HUES6 (cell line): Measurements from ENCODE around the gene IMPDH1.

Experiments
- H3K27ac ChIP-seq: 2 replicates; pipeline ENCODE4 v1.7.0; 2013; ENCODE audit warnings: low read depth, mild to moderate bottlenecking, low read length, inconsistent platforms
- H3K27me3 ChIP-seq: 2 replicates; pipeline ENCODE4 v1.6.1; 2013; ENCODE audit warnings: low read length; ENCODE audit not compliant: control insufficient read depth, insufficient read depth
- H3K36me3 ChIP-seq: 2 replicates; pipeline ENCODE4 v1.6.1; 2013; ENCODE audit warnings: low read length; ENCODE audit not compliant: control insufficient read depth, insufficient read depth
- H3K4me1 ChIP-seq: 2 replicates; pipeline ENCODE4 v1.6.1; 2013; ENCODE audit warnings: low read length; ENCODE audit not compliant: control insufficient read depth, insufficient read depth
- H3K4me3 ChIP-seq: 2 replicates; pipeline ENCODE4 v1.5.1; 2013; ENCODE audit warnings: low read depth, low read length
- H3K9ac ChIP-seq: one replicate; pipeline ENCODE4 v1.6.1; 2013; ENCODE audit warnings: mild to moderate bottlenecking, low read length
- H3K9me3 ChIP-seq: 2 replicates; pipeline ENCODE4 v1.6.1; 2013; ENCODE audit warnings: low read depth, low read length; ENCODE audit not compliant: control insufficient read depth, insufficient read depth

Gene IMPDH1

DNA sequence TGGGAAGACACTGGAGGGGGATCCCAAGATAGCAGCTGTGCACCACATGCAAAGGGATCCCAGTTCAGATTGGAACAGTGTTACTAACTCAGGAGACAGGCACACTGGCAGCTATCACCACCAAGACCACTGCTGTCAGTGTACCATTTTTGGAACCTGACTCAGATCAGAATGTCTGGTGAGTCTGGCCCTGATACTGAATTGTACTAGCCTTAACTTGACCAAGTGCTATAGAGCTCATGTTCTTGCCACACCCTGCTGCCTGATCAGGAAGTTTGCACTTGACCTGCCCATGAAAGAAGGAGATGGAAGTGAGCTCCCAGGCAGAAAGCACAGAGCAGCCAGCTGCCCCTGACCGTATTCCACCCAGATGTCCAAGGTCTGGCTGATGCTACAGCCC lies 43.5 kb downstream of the IMPDH1 start:
- Histone ChIP-seq H3K4me1 (no peaks in the 10 kb centered on the region), H3K9ac (no peak overlapping the region), H3K9me3 (no peaks in the 10 kb centered on the region), H3K4me3 (no peak overlapping the region), H3K27me3 (peaks cover 64% of the 10 kb centered on the region), H3K36me3 (no peaks in the 10 kb centered on the region), H3K27ac (no peak overlapping the region)

DNA sequence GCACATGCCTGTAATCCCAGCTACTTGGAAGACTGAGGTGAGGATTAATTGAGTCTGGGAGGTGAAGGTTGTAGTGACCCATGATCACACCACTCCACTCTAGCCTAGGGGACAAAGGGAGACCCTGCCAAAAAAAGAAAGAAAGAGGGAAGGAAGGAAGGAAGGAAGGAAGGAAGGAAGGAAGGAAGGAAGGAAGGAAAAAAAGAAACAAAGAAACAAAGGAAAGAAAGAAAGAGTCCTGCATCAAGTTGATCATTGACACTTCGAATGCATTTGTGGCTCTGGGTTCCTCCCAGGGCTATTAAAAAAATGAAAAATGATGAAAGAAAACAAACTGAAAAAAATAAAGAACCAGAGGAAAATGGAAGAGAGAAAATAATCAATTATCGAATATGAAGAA lies 44.4 kb downstream of the IMPDH1 start:
- H3K4me1 ChIP-seq, result 0 out of 2 replicates have a peak, but pooled peaks cover 3% of the 10 kb centered on the region
- no peak overlapping the region for H3K4me3 ChIP-seq
- peaks cover 73% of the 10 kb centered on the region for H3K27me3 ChIP-seq
- H3K9ac ChIP-seq, result no peak overlapping the region
- no peaks in the 10 kb centered on the region for H3K9me3 ChIP-seq
- H3K36me3 ChIP-seq, result no peaks in the 10 kb centered on the region
- H3K27ac ChIP-seq, result no peak overlapping the region

DNA sequence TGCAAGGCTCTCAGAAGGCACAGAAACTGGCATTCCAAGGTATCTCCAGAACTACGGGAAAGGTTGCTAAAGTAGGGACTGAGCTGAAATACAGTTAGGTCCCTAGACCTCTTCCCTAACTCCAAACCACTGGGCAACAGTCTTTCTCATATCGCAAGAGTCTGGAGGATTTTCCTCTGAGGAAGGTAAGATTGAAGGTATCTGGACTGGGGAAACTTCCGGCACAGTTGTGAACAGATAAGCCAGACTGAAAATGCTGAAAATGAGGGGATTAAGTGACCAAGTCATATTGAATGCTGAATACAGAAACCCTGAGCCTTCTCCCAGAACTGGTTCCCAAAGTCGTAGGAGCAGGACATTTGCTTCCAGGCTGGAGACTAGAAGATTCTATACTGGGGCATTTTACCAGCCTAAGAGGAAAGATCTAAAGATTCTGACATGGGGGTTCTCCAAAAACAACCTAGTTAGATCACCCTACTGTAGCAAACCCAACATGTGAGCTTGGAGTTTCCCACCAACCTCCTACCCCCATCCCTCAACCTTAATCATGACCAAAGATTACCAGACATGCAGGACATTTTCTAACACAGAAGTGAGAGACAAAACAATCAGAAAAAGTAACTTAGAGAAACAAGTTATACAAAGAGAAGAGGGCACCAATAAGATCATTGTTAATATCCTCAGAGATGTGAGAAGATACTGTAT lies 45.5 kb downstream of the IMPDH1 start:
- H3K27ac ChIP-seq, result no peak overlapping the region
- no peak overlapping the region for H3K9ac ChIP-seq
- H3K36me3 ChIP-seq, result no peaks in the 10 kb centered on the region
- H3K9me3 ChIP-seq, result no peaks in the 10 kb centered on the region
- H3K27me3 ChIP-seq, result peaks cover 83% of the 10 kb centered on the region
- no peak overlapping the region for H3K4me3 ChIP-seq
- H3K4me1 ChIP-seq, result peaks cover 10% of the 10 kb centered on the region; the same call in 1 of the 2 replicates

- Histone ChIP-seq H3K9me3 (no peaks in the 10 kb centered on the region), H3K27me3 (peaks cover 94% of the 10 kb centered on the region), H3K36me3 (no peaks in the 10 kb centered on the region), H3K27ac (no peak overlapping the region), H3K4me3 (no peak overlapping the region), H3K9ac (no peak overlapping the region), H3K4me1 (peaks cover 10% of the 10 kb centered on the region; the same call in 1 of the 2 replicates)
Measured at GRCh38 chr7:128363261-128363721, 46.5 kb downstream of the IMPDH1 start.

DNA sequence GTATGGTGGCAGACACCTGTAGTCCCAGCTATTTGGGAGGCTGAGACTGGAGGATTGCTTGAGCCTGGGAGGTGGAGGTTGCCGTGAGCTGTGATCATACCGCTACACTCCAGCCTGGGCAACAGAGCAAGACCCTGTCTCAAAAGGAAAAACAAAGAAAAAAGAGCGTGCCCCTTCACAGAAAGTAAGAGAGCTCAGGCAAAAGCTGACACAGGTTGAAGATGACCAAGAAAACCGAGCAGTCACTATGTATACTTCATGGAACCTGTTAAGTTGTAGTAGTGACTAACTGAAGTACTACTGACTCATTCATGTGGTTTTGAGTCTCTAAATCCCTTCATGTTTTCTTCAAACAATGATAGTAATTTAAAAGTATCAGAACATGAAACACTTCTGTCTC lies 47.1 kb downstream of the IMPDH1 start:
- no peak overlapping the region for H3K27ac ChIP-seq
- peaks cover 10% of the 10 kb centered on the region; the same call in 1 of the 2 replicates for H3K4me1 ChIP-seq
- H3K9me3 ChIP-seq, result no peaks in the 10 kb centered on the region
- no peak overlapping the region for H3K9ac ChIP-seq
- H3K4me3 ChIP-seq, result no peak overlapping the region
- H3K36me3 ChIP-seq, result no peaks in the 10 kb centered on the region
- H3K27me3 ChIP-seq, result peaks cover 98% of the 10 kb centered on the region

GRCh38 chr7:128361411-128362379 lies 48.1 kb downstream of the IMPDH1 start, which contains the start of gene PRRT4:
PRRT4 (minus strand) TSS chr7:128361690.
- Histone ChIP-seq H3K9ac (peak within 1 kb of the TSS; percentile 38), H3K9me3 (no peaks in the 10 kb centered on the region), H3K27ac (no peak within 1 kb of the TSS), H3K36me3 (no peaks in the 10 kb centered on the region), H3K27me3 (peaks cover 92% of the 10 kb centered on the region), H3K4me1 (peaks cover 20% of the 10 kb centered on the region; the same call in 1 of the 2 replicates), H3K4me3 (peak within 1 kb of the TSS; percentile 85)

- Histone ChIP-seq H3K4me1 (peaks cover 21% of the 10 kb centered on the region; the same call in 1 of the 2 replicates), H3K27ac (no peak overlapping the region), H3K9me3 (no peaks in the 10 kb centered on the region), H3K36me3 (no peaks in the 10 kb centered on the region), H3K27me3 (peaks cover 82% of the 10 kb centered on the region), H3K4me3 (peak overlapping the region; percentile 85), H3K9ac (no peak overlapping the region)
Measured at GRCh38 chr7:128360359-128360678, 49.5 kb downstream of the IMPDH1 start.

- Histone ChIP-seq H3K27me3 (peaks cover 80% of the 10 kb centered on the region), H3K4me3 (peak overlapping the region; percentile 85), H3K4me1 (peaks cover 21% of the 10 kb centered on the region; the same call in 1 of the 2 replicates), H3K27ac (no peak overlapping the region), H3K9ac (no peak overlapping the region), H3K36me3 (no peaks in the 10 kb centered on the region), H3K9me3 (no peaks in the 10 kb centered on the region)
Measured at GRCh38 chr7:128359939-128360338, 49.8 kb downstream of the IMPDH1 start.

- H3K4me3 ChIP-seq, result no peak overlapping the region
- H3K27me3 ChIP-seq, result peaks cover 80% of the 10 kb centered on the region
- H3K9ac ChIP-seq, result no peak overlapping the region
- H3K36me3 ChIP-seq, result no peaks in the 10 kb centered on the region
- no peaks in the 10 kb centered on the region for H3K9me3 ChIP-seq
- H3K27ac ChIP-seq, result no peak overlapping the region
- peaks cover 21% of the 10 kb centered on the region; the same call in 1 of the 2 replicates for H3K4me1 ChIP-seq
Measured at GRCh38 chr7:128359336-128359735, 50.4 kb downstream of the IMPDH1 start.

DNA sequence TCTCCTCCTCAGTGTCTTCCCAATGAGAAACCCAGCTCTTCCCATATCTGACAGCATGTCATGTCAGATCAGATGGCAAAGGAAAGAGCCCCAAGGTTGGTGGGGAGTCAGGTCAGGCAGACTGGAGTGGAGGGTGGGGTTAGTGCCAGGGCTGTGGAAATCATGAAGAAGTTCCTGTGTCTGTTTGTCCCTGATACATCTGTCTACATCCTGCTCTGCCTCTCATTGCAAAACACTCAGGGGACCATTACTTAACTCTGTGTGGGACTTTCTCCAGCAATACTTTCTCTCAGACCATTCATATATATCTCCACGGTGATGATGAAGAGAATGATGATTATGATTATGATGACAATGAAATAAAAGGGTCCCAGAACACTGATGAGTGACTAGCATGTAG lies 51.5 kb downstream of the IMPDH1 start:
- Histone ChIP-seq H3K4me3 (no peak overlapping the region), H3K9me3 (no peaks in the 10 kb centered on the region), H3K27ac (no peak overlapping the region), H3K4me1 (peaks cover 21% of the 10 kb centered on the region; the same call in 1 of the 2 replicates), H3K27me3 (peaks cover 78% of the 10 kb centered on the region), H3K36me3 (no peaks in the 10 kb centered on the region), H3K9ac (no peak overlapping the region)

DNA sequence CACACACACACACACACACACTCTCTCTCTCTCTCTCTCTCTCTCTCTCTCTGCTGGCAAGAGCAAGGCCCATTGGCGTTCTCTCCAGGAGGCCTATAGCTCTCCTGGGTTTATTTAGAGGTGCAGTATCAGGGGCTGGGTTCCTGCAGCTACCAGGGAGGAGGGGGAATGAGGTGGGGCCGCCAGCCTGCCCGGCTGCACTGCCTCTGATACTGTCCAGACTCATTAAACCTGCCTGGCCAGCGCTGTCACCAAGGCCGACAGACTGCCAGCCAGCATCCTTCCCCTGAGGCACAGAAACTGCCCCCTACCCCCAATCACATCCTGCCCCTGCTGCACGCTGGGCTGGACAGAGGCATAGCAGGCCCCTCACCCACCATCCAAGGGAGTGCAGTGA lies 52.6 kb downstream of the IMPDH1 start:
- peaks cover 78% of the 10 kb centered on the region for H3K27me3 ChIP-seq
- H3K36me3 ChIP-seq, result no peaks in the 10 kb centered on the region
- H3K4me1 ChIP-seq, result peaks cover 26% of the 10 kb centered on the region; the same call in 1 of the 2 replicates
- H3K9ac ChIP-seq, result no peak overlapping the region
- no peak overlapping the region for H3K4me3 ChIP-seq
- no peaks in the 10 kb centered on the region for H3K9me3 ChIP-seq
- H3K27ac ChIP-seq, result no peak overlapping the region
